Esophagus squamous epithelium (tissue), 5 donors: ENCODE results near the gene PTPRN2. TPM values are rescaled to one million over a fixed set of nuclear protein-coding genes. Genes with fewer than 3 reads are reported as not detected.
A peak's percentile ranks its signal among the peaks of the same experiment; 100 is the strongest.

ENCODE experiments used
- DNase-seq: peaks from one replicate; lab custom pipeline; 2025; lab: John Stamatoyannopoulos, UW
- H3K27ac ChIP-seq, 4 donors: fragments of 200-600 bp; sonication (generic); one replicate each; pipeline ENCODE4 v1.5.1; 2016 to 2019; ENCODE audit warnings: mild to moderate bottlenecking in 1 of 4
- H3K27me3 ChIP-seq, 4 donors: fragments of 200-600 bp; sonication (generic); 1 replicate in 3 of 4; 2 replicates in 1 of 4; pipeline versions ENCODE4 v1.5.1 to v1.6.0; 2017 to 2021; ENCODE audit warnings: antibody characterized with exemption in 1 of 4
- H3K36me3 ChIP-seq, 3 donors: fragments of 200-600 bp; sonication (generic); one replicate each; pipeline ENCODE4 v1.5.1; 2016 to 2019
- H3K4me1 ChIP-seq, 3 donors: fragments of 200-600 bp; sonication (generic); one replicate each; pipeline ENCODE4 v1.5.1; 2017 to 2019
- H3K4me3 ChIP-seq, 4 donors: fragments of 200-600 bp; sonication (generic); 1 replicate in 3 of 4; 2 replicates in 1 of 4; pipeline ENCODE4 v1.5.1; 2016 to 2019; ENCODE audit warnings: mild to moderate bottlenecking in 2 of 4, moderate library complexity in 1 of 4
- H3K9me3 ChIP-seq, 3 donors: fragments of 200-600 bp; sonication (generic); one replicate each; pipeline ENCODE4 v1.5.1; 2016 to 2019
- CTCF ChIP-seq, 6 experiments: fragments of 450-650 bp in 4 of 6; fragments of 200-600 bp in 2 of 6; sonication (generic) in 2 of 6; IDR thresholded peaks; one replicate each; pipeline ENCODE4 v1.5.1; 2016 to 2019; ENCODE audit warnings: antibody characterized with exemption in 6 of 6, mild to moderate bottlenecking in 4 of 6, moderate library complexity in 4 of 6
- POLR2A ChIP-seq, 4 donors: fragments of 450-650 bp; IDR thresholded peaks; one replicate each; pipeline ENCODE4 v1.6.1; 2017; ENCODE audit warnings: antibody characterized with exemption in 4 of 4, mild to moderate bottlenecking in 4 of 4, moderate library complexity in 3 of 4
- WGBS, 2 donors: methylation state at CpG; one replicate each; pipeline ENCODE4 v1.1.5; 2018; 5-methylcytosine and 5-hydroxymethylcytosine counted together
- intact Hi-C: fragments of 100-400 bp; cut with DNase I; formaldehyde crosslinking; loops from one replicate; pipeline ENCODE4 v1.15.0; 2022
- total RNA-seq, 4 donors: library from RNA; depleted of rRNA; stranded (reverse); fragments of >200 nt; gene quantifications; one replicate each; pipeline ENCODE4 v1.1.0, GENCODE V29; 2016
- donor health status: DM: yes; HTN: yes; CAD: no.

Gene PTPRN2
- total RNA-seq, 4 donors from 2014 or later = 0.38 to 2.7 (median 1.0) TPM

GRCh38 chr7:157688533-157689268 is 898.9 kb downstream of the PTPRN2 start:
- no peak for DNase-seq
- Histone ChIP-seq H3K27me3 (peaks cover 29 to 100% (median 58%) of the 10 kb centered on the region in 4 donors), H3K36me3 (no peaks in the 10 kb centered on the region), H3K4me1 (peaks cover 6 to 70% (median 34%) of the 10 kb centered on the region in 3 donors), H3K27ac (no peak overlapping the region), H3K9me3 (no peaks in the 10 kb centered on the region), H3K4me3 (peak overlapping the region in 1 of 4 donors; percentile 60)
- WGBS, 2 donors = 13 to 38% methylated on average over 4 to 8 of the region's 64 CpGs
- intact Hi-C loops = no loop called here
- no peak for TF ChIP-seq POLR2A (IDR thresholded peaks at IDR 0.05)
- no peak for TF ChIP-seq CTCF (IDR thresholded peaks at IDR 0.05)

GRCh38 chr7:157687845-157688532 is 899.6 kb downstream of the PTPRN2 start:
- no peaks in the 10 kb centered on the region for H3K36me3 ChIP-seq
- TF ChIP-seq POLR2A (IDR thresholded peaks at IDR 0.05) (no peak), CTCF (IDR thresholded peaks at IDR 0.05) (no peak)
- no peaks in the 10 kb centered on the region for H3K9me3 ChIP-seq
- 38 to 49% methylated on average over 6 to 8 of the region's 9 CpGs for WGBS, 2 donors
- peaks cover 34 to 100% (median 61%) of the 10 kb centered on the region in 4 donors for H3K27me3 ChIP-seq
- intact Hi-C loops = no loop called here
- H3K27ac ChIP-seq = no peak overlapping the region
- no peak for DNase-seq
- no peak overlapping the region for H3K4me3 ChIP-seq
- H3K4me1 ChIP-seq = peaks cover 6 to 64% (median 34%) of the 10 kb centered on the region in 3 donors

DNA sequence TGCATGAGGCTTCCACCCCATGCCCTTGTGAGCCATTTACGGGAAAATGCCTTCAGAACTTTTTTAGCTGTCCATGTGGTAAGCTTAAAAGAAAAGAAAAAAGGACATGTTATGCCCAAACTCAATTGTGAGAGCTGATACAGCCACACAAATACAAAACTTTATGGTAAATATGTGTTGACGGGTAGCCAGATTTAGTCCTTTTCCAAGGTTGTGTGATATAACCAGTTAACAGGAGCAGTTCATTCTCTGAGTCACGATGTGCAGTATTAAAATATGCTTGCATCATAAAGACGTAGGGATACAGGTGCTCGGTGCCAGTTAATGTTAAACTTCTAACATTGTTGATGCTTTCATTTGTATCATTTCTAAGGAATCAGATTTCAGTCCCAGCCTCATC is 900.5 kb downstream of the PTPRN2 start:
- peaks cover 34 to 100% (median 57%) of the 10 kb centered on the region in 4 donors for H3K27me3 ChIP-seq
- intact Hi-C loops = no loop called here
- no peaks in the 10 kb centered on the region for H3K9me3 ChIP-seq
- no peak for DNase-seq
- no peaks in the 10 kb centered on the region for H3K36me3 ChIP-seq
- H3K4me1 ChIP-seq = peaks cover 6 to 55% (median 29%) of the 10 kb centered on the region in 3 donors
- 24 to 40% methylated on average over 5 of the region's 5 CpGs for whole genome bisulfite sequencing, 2 donors
- H3K27ac ChIP-seq = no peak overlapping the region
- no peak overlapping the region for H3K4me3 ChIP-seq
- TF ChIP-seq CTCF (IDR thresholded peaks at IDR 0.05) (no peak), POLR2A (IDR thresholded peaks at IDR 0.05) (no peak)

DNA sequence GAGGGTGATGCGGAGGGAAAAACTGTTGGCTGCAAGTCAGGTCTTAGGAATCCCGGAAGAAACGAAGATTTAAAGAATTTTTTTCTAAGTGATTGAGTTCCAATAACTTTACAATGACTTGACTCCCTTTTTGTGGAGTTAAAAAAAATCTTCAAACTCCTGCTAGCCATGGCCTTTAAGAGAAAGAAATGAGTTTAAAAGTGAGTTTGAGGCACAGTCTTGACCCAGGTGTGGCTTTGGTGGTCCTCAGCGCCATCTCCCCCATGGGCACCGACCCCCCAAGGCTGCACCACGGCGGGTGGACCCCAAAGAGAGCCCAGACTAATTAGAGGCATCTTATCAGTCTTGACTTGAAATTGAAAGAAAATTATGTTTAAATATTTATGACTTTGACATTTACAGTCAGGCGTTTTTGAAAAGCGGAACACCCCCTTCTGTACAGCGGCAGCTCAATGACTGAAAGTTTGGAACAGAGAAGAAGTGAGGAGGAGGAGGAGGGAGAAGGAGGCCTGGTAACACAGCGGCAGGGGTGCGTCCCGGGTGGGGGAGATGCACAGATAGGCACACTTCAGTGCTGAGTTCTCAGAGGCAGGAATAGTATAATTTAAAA is 901.2 kb downstream of the PTPRN2 start:
- Histone ChIP-seq H3K27me3 (peaks cover 34 to 100% (median 55%) of the 10 kb centered on the region in 4 donors), H3K4me3 (no peak overlapping the region), H3K27ac (no peak overlapping the region), H3K9me3 (no peaks in the 10 kb centered on the region), H3K36me3 (no peaks in the 10 kb centered on the region), H3K4me1 (peaks cover 6 to 48% (median 25%) of the 10 kb centered on the region in 3 donors)
- DNase-seq = no peak
- TF ChIP-seq POLR2A (IDR thresholded peaks at IDR 0.05) (no peak), CTCF (IDR thresholded peaks at IDR 0.05) (no peak)
- intact Hi-C loops = no loop called here
- WGBS, 2 donors = 12 to 18% methylated on average over 13 of the region's 13 CpGs
